Fibroblast of skin of right quadriceps (primary cell): ENCODE results near the gene GLIS1.

Experiments
- DNase-seq: peaks from one replicate; pipeline ENCODE4 v3.0.0-alpha.2; 2013

Gene GLIS1

GRCh38 chr1:53502641-53503432 is 236.1 kb downstream of the GLIS1 start:
- DNase-seq: peak; percentile 74

DNA sequence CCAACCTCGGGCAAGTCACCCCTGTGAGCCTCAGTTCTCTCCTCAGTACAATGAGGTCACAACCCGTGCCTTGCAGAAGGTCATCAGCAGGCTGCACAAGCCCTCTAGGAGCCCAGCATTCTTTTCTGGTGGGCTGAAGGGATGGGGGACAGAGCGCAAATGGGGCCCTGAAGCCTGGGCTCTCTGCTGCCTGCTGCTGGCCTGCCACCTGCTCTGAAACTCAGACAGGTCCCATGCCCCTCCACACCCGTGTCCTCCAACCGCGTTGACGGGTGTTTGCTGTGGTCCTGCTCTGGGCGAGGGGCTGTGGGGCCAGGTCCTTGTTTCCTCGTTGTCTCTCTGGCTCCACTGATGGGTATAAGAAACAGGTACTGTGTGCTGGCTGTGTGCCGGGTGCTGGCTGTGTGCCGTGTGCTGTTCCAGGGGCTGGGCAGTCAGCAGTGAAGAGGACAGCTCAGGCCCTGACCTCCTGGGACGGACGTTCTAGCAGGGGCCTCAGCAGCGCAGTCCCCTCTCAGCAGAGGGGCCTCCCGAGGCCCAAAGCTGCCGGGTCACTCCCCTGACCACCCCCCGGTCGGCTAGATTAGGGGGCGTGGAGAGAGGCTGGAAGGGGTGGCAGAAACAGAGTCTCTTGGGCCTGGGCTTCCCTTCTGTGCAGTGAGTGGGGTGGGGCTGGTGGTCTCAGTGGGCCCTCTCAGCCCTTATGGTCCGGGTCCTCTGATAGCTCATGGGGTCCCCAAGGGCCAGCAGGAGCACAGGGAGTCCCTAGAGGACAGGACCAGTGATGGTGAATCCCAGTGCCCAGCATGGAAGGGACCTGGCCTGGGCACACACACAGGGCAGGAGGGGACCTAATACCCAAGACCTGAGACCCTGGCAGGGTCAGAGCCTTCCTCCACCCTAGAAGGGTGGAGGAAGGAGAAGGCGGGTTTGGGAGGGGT is 237.6 kb downstream of the GLIS1 start:
- no peak for DNase-seq

GRCh38 chr1:53500204-53501064 is 238.5 kb downstream of the GLIS1 start:
- DNase-seq: no peak

GRCh38 chr1:53499257-53500203 is 239.4 kb downstream of the GLIS1 start:
- no peak for DNase-seq

- peak; percentile 35 for DNase-seq
Measured at GRCh38 chr1:53498555-53499131, 240.3 kb downstream of the GLIS1 start.

- DNase-seq: no peak
Measured at GRCh38 chr1:53495633-53496345, 243.2 kb downstream of the GLIS1 start.

GRCh38 chr1:53490351-53490750 is 248.6 kb downstream of the GLIS1 start:
- DNase-seq: no peak

- DNase-seq: no peak
Measured at GRCh38 chr1:53486395-53487026, 252.5 kb downstream of the GLIS1 start.

- peak; percentile 72 for DNase-seq
Measured at GRCh38 chr1:53485478-53486394, 253.2 kb downstream of the GLIS1 start.

GRCh38 chr1:53484705-53485477 is 254.1 kb downstream of the GLIS1 start:
- DNase-seq: no peak

- DNase-seq: no peak
Measured at GRCh38 chr1:53483656-53484055, 255.3 kb downstream of the GLIS1 start.

DNA sequence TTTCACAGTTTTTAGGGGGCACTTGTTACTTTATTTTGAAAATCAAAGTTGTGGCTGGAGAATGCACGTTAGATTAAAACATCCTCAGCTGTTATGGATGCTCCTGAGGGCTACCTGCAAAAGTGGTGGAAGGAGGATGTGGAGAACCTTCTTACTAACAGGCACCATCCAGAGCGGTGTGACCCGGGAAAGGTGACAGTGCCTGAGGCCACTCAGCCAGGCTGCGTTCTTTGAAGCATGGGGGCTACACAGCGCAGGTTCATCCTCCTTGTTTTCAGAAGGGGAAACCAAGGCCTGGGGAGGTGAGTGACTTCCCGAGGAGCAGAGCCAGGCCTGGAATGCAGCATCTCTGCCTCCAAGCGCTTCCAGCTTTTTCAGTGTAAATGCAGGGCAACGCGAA is 255.8 kb downstream of the GLIS1 start:
- no peak for DNase-seq

DNA sequence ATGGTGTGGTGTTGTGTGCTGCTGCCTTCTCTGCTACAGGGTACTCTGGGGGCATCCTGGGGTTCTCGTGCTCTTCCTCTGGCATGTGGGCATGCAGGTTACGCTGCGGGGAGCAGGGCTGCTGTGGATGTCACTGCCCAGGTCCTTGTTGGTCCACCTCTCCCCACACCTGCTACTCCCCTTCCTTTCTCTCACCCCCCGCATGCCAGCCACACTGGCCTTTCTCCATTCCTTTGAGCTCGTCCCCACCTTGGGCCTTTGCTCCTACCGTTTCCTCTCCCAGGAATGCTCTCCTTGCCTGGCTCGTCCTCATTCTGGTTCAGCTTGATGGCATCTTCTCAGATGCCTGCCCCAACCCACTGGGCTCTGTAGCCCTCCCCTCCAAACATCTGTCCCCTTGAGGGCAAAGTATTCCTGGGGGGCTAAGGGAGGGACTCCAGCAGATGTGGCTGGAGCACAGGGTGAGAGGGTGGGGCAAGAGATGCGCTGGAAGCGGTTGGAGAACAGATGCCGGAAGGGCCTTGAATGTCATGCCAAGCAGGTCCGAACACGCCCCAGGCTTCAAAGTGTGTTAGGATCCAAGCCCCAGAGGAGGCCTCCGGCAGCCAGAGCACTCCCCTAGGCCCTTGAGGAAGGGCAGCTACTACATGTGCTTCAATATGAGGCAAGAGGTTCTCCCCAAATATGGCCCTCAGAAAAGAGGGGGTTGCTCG is 256.4 kb downstream of the GLIS1 start:
- DNase-seq: no peak

DNA sequence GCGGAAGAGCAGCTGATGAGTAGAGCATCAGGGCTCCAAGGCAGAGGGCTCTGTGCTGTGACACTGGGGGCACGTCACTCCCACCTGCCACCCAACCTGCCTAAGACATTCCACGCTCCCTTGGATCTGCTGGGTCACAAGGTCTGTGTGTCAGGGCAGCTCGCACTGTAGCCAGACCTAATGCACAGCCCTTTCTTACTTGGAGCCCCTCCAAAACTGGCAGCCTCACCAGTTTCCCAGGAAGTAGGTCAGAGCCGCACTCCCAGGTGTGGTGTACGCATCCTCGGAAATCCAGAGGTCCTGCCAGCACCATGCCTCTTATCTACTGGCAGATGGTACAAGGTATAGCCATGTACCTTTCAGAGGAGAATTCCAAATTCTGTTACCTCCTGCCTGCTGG is 257.5 kb downstream of the GLIS1 start:
- no peak for DNase-seq

DNA sequence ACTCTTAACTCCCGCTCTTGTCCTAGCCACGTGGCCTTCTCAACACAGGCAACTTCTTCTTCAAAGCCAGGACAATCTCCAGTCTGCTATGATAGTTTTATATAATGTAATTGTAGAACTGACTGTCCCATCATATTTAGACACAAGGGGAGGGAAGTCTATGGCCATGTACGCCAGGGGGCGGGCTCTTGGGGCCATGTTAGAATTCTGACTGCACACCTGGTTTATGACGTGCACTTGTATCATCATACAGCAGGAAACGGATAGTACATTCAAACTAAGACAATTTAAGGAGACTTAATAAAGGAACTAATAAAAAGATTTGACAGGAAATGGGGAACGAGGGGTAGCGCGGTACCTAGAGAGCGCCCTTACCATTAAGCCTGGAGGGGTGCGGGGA is 258.3 kb downstream of the GLIS1 start:
- no peak for DNase-seq

GRCh38 chr1:53478502-53478818 is 260.5 kb downstream of the GLIS1 start:
- DNase-seq: no peak

GRCh38 chr1:53477651-53478501 is 261.1 kb downstream of the GLIS1 start:
- peak; percentile 66 for DNase-seq
